Adipocyte (in vitro differentiated cells): ENCODE results near the gene NVL.

Experiments
- DNase-seq: peaks from one replicate; pipeline ENCODE4 v3.0.0-alpha.2; 2015; ENCODE audit warnings: low read depth
- H3K27me3 ChIP-seq: replicated peaks from 2 replicates; pipeline ENCODE4 v1.7.0; 2013; ENCODE audit warnings: mild to moderate bottlenecking, low read length, moderate library complexity; ENCODE audit not compliant: control insufficient read depth, insufficient read depth
- H3K36me3 ChIP-seq: 2 replicates; pipeline ENCODE4 v1.7.0; 2013; ENCODE audit warnings: low read length, mild to moderate bottlenecking, moderate library complexity; ENCODE audit not compliant: control insufficient read depth, insufficient read depth, severe bottlenecking
- H3K4me1 ChIP-seq: 2 replicates; pipeline ENCODE4 v1.7.0; 2013; ENCODE audit warnings: mild to moderate bottlenecking, low read length, moderate library complexity; ENCODE audit not compliant: control insufficient read depth, insufficient read depth
- H3K4me3 ChIP-seq: 2 replicates; pipeline ENCODE4 v1.7.0; 2013; ENCODE audit warnings: mild to moderate bottlenecking, low read length, moderate library complexity
- H3K9ac ChIP-seq: 2 replicates; pipeline ENCODE4 v1.7.0; 2013; ENCODE audit warnings: mild to moderate bottlenecking, low read length, moderate library complexity
- H3K9me3 ChIP-seq: 2 replicates; pipeline ENCODE4 v1.7.0; 2013; ENCODE audit warnings: mild to moderate bottlenecking, low read length, moderate library complexity; ENCODE audit not compliant: control insufficient read depth

NVL gene

GRCh38 chr1:224304767-224305166 is 25.2 kb downstream of the NVL start:
- Histone ChIP-seq H3K9me3 (no peaks in the 10 kb centered on the region), H3K4me3 (no peak overlapping the region), H3K4me1 (no peaks in the 10 kb centered on the region), H3K27me3 (no peaks in the 10 kb centered on the region), H3K9ac (no peak overlapping the region), H3K36me3 (peaks cover 80% of the 10 kb centered on the region)
- no peak for DNase-seq

- Histone ChIP-seq H3K36me3 (peaks cover 87% of the 10 kb centered on the region), H3K4me1 (no peaks in the 10 kb centered on the region), H3K27me3 (no peaks in the 10 kb centered on the region), H3K4me3 (no peak overlapping the region), H3K9ac (no peak overlapping the region), H3K9me3 (no peaks in the 10 kb centered on the region)
- DNase-seq = no peak
Measured at GRCh38 chr1:224302947-224303346, 27.0 kb downstream of the NVL start.

DNA sequence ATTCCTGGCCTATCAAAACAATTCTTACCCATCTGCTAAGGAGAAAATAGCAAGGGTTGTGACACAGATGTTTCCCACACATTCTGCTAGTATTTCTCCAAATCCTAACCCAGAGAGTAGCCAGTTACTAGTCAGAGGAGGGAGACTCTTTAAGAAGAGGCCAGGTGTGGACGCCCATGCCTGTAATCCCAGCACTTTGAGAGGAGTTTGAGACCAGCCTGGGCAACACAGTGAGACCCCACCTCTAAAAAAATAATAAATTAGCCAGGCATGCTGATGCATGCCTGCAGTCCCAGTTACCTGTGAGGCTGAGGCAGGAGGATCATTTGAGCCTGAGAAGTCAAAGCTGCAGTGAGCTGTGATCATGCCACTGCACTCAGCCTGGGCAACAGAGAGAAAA is 28.6 kb downstream of the NVL start:
- Histone ChIP-seq H3K27me3 (no peaks in the 10 kb centered on the region), H3K9me3 (no peaks in the 10 kb centered on the region), H3K36me3 (peaks cover 84% of the 10 kb centered on the region), H3K4me1 (no peaks in the 10 kb centered on the region), H3K9ac (no peak overlapping the region), H3K4me3 (no peak overlapping the region)
- no peak for DNase-seq

DNA sequence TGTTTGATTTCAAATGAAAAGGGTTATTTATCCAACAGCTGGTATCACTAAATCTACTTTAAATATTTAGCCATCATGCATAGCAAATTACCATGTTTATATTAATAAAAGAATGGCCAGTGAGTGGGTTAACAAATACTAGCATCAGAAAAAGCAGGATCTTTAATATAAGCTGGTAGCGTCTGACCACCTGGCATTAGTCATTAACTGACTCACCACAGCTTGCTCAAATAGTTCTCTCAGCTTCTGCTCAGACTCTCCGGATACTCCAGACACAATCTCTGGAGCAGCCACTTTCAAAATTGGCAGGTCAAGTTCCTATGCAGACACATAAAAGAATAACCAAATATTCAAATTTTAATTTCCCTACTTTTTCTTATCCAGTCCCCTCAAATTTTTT is 29.6 kb downstream of the NVL start:
- no peaks in the 10 kb centered on the region for H3K4me1 ChIP-seq
- peaks cover 88% of the 10 kb centered on the region for H3K36me3 ChIP-seq
- no peak overlapping the region for H3K4me3 ChIP-seq

GRCh38 chr1:224298346-224299330 is 31.3 kb downstream of the NVL start:
- Histone ChIP-seq H3K27me3 (no peaks in the 10 kb centered on the region), H3K9ac (no peak overlapping the region), H3K4me1 (no peaks in the 10 kb centered on the region), H3K36me3 (peaks cover 88% of the 10 kb centered on the region), H3K4me3 (no peak overlapping the region), H3K9me3 (no peaks in the 10 kb centered on the region)
- no peak for DNase-seq

More for the DNA sequence above, 29.6 kb downstream of the NVL start:
- peak; percentile 61 for DNase-seq
- H3K27me3 ChIP-seq = no peaks in the 10 kb centered on the region
- H3K9ac ChIP-seq = no peak overlapping the region
- no peaks in the 10 kb centered on the region for H3K9me3 ChIP-seq

- Histone ChIP-seq H3K4me3 (no peak overlapping the region), H3K27me3 (no peaks in the 10 kb centered on the region), H3K4me1 (no peaks in the 10 kb centered on the region), H3K9me3 (no peaks in the 10 kb centered on the region), H3K9ac (no peak overlapping the region), H3K36me3 (peaks cover 82% of the 10 kb centered on the region)
- DNase-seq = no peak
Measured at GRCh38 chr1:224294775-224295174, 35.2 kb downstream of the NVL start.

DNA sequence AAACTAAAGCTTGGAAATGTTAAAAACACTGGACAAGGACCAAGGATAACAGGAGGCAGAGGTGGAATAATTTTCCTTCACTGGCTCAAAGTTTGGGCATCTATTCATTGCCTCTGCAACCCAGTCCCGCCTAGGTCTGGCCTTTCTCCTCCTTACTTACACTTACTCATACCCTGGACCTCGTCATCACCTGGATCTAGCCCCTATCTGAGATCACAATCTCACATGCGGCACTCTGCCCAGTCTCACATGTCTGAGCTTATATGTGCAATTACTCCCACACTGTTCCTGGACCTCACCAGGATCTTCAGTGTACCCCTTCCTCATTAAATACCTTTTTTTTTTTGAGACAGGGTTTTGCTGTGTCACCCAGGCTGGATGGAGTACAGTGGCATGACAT is 37.6 kb downstream of the NVL start:
- Histone ChIP-seq H3K9me3 (no peaks in the 10 kb centered on the region), H3K4me1 (no peaks in the 10 kb centered on the region), H3K27me3 (no peaks in the 10 kb centered on the region), H3K9ac (no peak overlapping the region), H3K36me3 (peaks cover 82% of the 10 kb centered on the region), H3K4me3 (no peak overlapping the region)
- no peak for DNase-seq

GRCh38 chr1:224289396-224289795 is 40.6 kb downstream of the NVL start:
- Histone ChIP-seq H3K9me3 (no peaks in the 10 kb centered on the region), H3K9ac (no peak overlapping the region), H3K36me3 (peaks cover 78% of the 10 kb centered on the region), H3K4me1 (no peaks in the 10 kb centered on the region), H3K27me3 (no peaks in the 10 kb centered on the region), H3K4me3 (no peak overlapping the region)
- no peak for DNase-seq

DNA sequence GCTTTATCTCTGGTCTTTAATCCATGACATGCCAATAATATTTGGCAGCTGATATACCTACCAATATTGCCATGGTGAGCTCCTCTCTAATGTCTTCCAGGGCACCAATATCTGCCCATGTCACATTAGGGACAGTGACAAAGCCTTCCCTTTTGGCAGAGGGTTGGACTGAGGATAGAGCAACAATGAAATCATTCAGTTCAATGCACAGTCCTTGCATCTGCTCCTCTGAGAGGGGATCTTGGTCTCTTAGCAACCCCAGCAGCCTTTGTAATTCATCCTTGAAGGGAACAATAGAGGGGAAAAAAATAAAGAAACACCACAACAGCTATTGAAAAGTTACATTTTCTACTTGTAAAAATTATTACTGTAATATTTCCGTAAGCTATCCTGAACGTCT is 42.3 kb downstream of the NVL start:
- Histone ChIP-seq H3K27me3 (no peaks in the 10 kb centered on the region), H3K4me3 (no peak overlapping the region), H3K4me1 (no peaks in the 10 kb centered on the region), H3K9me3 (no peaks in the 10 kb centered on the region), H3K9ac (no peak overlapping the region), H3K36me3 (peaks cover 80% of the 10 kb centered on the region)
- no peak for DNase-seq

- Histone ChIP-seq H3K9ac (no peak overlapping the region), H3K36me3 (peaks cover 56% of the 10 kb centered on the region), H3K27me3 (no peaks in the 10 kb centered on the region), H3K4me1 (peaks cover 7% of the 10 kb centered on the region), H3K9me3 (no peaks in the 10 kb centered on the region), H3K4me3 (no peak overlapping the region)
- DNase-seq = no peak
Measured at GRCh38 chr1:224282140-224282539, 47.8 kb downstream of the NVL start.

- Histone ChIP-seq H3K4me3 (no peak overlapping the region), H3K27me3 (no peaks in the 10 kb centered on the region), H3K4me1 (peaks cover 13% of the 10 kb centered on the region), H3K36me3 (peaks cover 33% of the 10 kb centered on the region), H3K9ac (no peak overlapping the region), H3K9me3 (no peaks in the 10 kb centered on the region)
- DNase-seq = no peak
Measured at GRCh38 chr1:224276771-224277487, 53.0 kb downstream of the NVL start.
